Naive thymus-derived CD4-positive, alpha-beta T cell (primary cell): ENCODE data around the gene COP1. TPM values are rescaled to one million over a fixed set of nuclear protein-coding genes. Genes with fewer than 3 reads are reported as not detected.

Experiments
- ATAC-seq: fragments of 150-1000 bp; cut with Tn5 transposase; 2 replicates; pipeline ENCODE4 v1.10.0; 2021; ENCODE audit warnings: mild to moderate bottlenecking, moderate library complexity
- CTCF ChIA-PET: fragments of 350-600 bp; sonication (Branson Sonifier 250); formaldehyde crosslinking; loops from one replicate; lab custom pipeline; 2021; ENCODE audit warnings: antibody characterized with exemption; lab: Charles Lee
- POLR2A ChIA-PET: fragments of 350-600 bp; sonication (Branson Sonifier 250); formaldehyde crosslinking; loops from one replicate; lab custom pipeline; 2021; ENCODE audit warnings: antibody characterized with exemption, inconsistent platforms; lab: Charles Lee
- DNase-seq, 9 donors: peaks; one replicate each; pipeline versions ENCODE4 v3.0.0 to v3.0.0-alpha.2; 2020 to 2022; ENCODE audit warnings: mixed read lengths in 1 of 9
- H3K27ac ChIP-seq: one replicate; pipeline ENCODE4 v1.7.0; 2013; ENCODE audit warnings: mild to moderate bottlenecking, low read depth, low read length, moderate library complexity
- H3K27me3 ChIP-seq, 2 donors: one replicate each; pipeline ENCODE4 v1.7.0; 2013; ENCODE audit warnings: low read length in 2 of 2, mild to moderate bottlenecking in 2 of 2, moderate library complexity in 2 of 2; ENCODE audit not compliant: control insufficient read depth in 2 of 2, insufficient read depth in 2 of 2
- H3K36me3 ChIP-seq, 3 experiments: 1 replicate in 2 of 3; 2 replicates in 1 of 3; pipeline ENCODE4 v1.7.0; 2013; ENCODE audit warnings: low read length in 3 of 3, mild to moderate bottlenecking in 3 of 3, moderate library complexity in 1 of 3; ENCODE audit not compliant: insufficient read depth in 3 of 3, control insufficient read depth in 2 of 3
- H3K4me1 ChIP-seq, 2 donors: one replicate each; pipeline ENCODE4 v1.7.0; 2013; ENCODE audit warnings: low read length in 2 of 2, mild to moderate bottlenecking in 2 of 2, moderate library complexity in 1 of 2; ENCODE audit not compliant: control insufficient read depth in 2 of 2, insufficient read depth in 2 of 2
- H3K4me3 ChIP-seq: 2 replicates; pipeline ENCODE4 v1.7.0; 2013; ENCODE audit warnings: mild to moderate bottlenecking, low read length
- H3K9me3 ChIP-seq, 3 experiments: 1 replicate in 2 of 3; 2 replicates in 1 of 3; pipeline ENCODE4 v1.7.0; 2013; ENCODE audit warnings: low read length in 3 of 3; ENCODE audit not compliant: control insufficient read depth in 2 of 3
- H3K27ac Mint-ChIP-seq, 9 donors: one replicate each; pipeline ENCODE4 v1.8.0; 2020 to 2022; ENCODE audit warnings: mixed read lengths in 9 of 9, mild to moderate bottlenecking in 8 of 9, moderate library complexity in 5 of 9, inconsistent platforms in 2 of 9
- H3K27me3 Mint-ChIP-seq, 5 donors: one replicate each; pipeline ENCODE4 v1.8.0; 2021 to 2022; ENCODE audit warnings: mixed read lengths in 5 of 5, mild to moderate bottlenecking in 1 of 5
- H3K36me3 Mint-ChIP-seq, 5 donors: one replicate each; pipeline ENCODE4 v1.8.0; 2020 to 2022; ENCODE audit warnings: mixed read lengths in 5 of 5, mild to moderate bottlenecking in 3 of 5, inconsistent platforms in 1 of 5
- H3K4me1 Mint-ChIP-seq, 7 donors: one replicate each; pipeline ENCODE4 v1.8.0; 2020 to 2022; ENCODE audit warnings: mixed read lengths in 7 of 7, mild to moderate bottlenecking in 3 of 7, inconsistent platforms in 1 of 7
- H3K4me3 Mint-ChIP-seq, 10 donors: one replicate each; pipeline ENCODE4 v1.8.0; 2020 to 2022; ENCODE audit warnings: mild to moderate bottlenecking in 10 of 10, mixed read lengths in 10 of 10, moderate library complexity in 6 of 10, inconsistent platforms in 2 of 10
- H3K9me3 Mint-ChIP-seq, 11 donors: one replicate each; pipeline ENCODE4 v1.8.0; 2020 to 2022; ENCODE audit warnings: mixed read lengths in 11 of 11, mild to moderate bottlenecking in 4 of 11, inconsistent platforms in 1 of 11, moderate library complexity in 1 of 11
- intact Hi-C, 2 donors: fragments of 100-400 bp; cut with micrococcal nuclease; formaldehyde crosslinking; loops; one replicate each; pipeline ENCODE4 v1.15.1; 2023
- polyA plus RNA-seq, 2 donors: library from polyadenylated mRNA; unstranded; fragments of 300-500 nt; fragmentation: Illumina TruSeq; gene quantifications; one replicate each; pipeline ENCODE4 v1.2.3, GENCODE V29; 2021
- total RNA-seq, 6 experiments: library from RNA in 5 of 6; stranded (reverse) in 5 of 6; gene quantifications; 1 replicate in 5 of 6; 2 replicates in 1 of 6; pipeline ENCODE4 v1.2.3 and lab custom pipeline; 2021 to 2026

Gene COP1
- total and polyA plus RNA-seq, 7 experiments from 2014 or later, result 39.1 to 57.0 (median 43.9) TPM

DNA sequence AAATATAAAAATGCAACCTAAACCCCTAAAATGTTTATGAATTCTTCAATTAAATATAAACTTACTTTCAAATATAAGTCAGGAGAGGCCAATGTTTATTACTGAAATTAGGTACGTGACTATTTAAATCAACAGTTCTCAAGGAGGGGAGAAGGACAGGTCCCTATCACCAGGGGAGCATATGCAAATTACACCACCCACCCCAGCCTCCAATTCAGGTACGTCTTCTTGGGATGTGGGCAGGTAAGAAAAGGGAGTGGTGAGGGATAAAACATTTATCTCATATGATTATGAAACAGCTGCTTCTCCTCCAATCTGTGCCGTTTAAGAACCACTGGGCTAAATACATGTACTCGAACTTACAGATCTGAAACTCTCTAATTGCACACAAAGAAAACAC lies 3.4 kb downstream of the COP1 start:
- no peak for DNase-seq
- Mint-ChIP-seq H3K4me1 (peaks cover 32 to 86% (median 75%) of the 10 kb centered on the region in 7 donors), H3K27ac (no peak overlapping the region), H3K9me3 (peaks cover 0 to 4% (median 0%) of the 10 kb centered on the region in 11 donors), H3K27me3 (peaks cover 0 to 3% (median 0%) of the 10 kb centered on the region in 5 donors), H3K4me3 (peak overlapping the region in 8 of 10 donors; percentile 7 to 96 (median 44)), H3K36me3 (peaks cover 0 to 23% (median under 1%) of the 10 kb centered on the region in 5 donors)
- no peak overlapping the region for H3K4me3 ChIP-seq
- POLR2A ChIA-PET, result no interaction called here
- CTCF ChIA-PET, result no interaction called here
- peaks cover 16 to 24% of the 10 kb centered on the region in 2 donors for H3K4me1 ChIP-seq
- ATAC-seq, result no peak
- no peaks in the 10 kb centered on the region for H3K36me3 ChIP-seq
- no peaks in the 10 kb centered on the region for H3K27me3 ChIP-seq
- intact Hi-C loops, result loop anchor here in 1 of 2 donors (2.0 kb wide), 1 partner anchor 13 kb away; no protein-coding TSS in a partner anchor
- no peak overlapping the region for H3K27ac ChIP-seq
- no peaks in the 10 kb centered on the region for H3K9me3 ChIP-seq

- no peak for ATAC-seq
- Mint-ChIP-seq H3K4me3 (peak overlapping the region in 7 of 10 donors; percentile 16 to 59 (median 46)), H3K9me3 (peaks cover 0 to 2% (median 0%) of the 10 kb centered on the region in 11 donors), H3K36me3 (peaks cover 0 to 27% (median 9%) of the 10 kb centered on the region in 5 donors), H3K27me3 (no peaks in the 10 kb centered on the region), H3K27ac (no peak overlapping the region), H3K4me1 (peaks cover 40 to 93% (median 84%) of the 10 kb centered on the region in 7 donors)
- no peaks in the 10 kb centered on the region for H3K9me3 ChIP-seq
- ChIA-PET POLR2A (no interaction called here), CTCF (no interaction called here)
- intact Hi-C loops, result no loop called here
- no peak overlapping the region for H3K4me3 ChIP-seq
- DNase-seq, result no peak
- H3K36me3 ChIP-seq, result no peaks in the 10 kb centered on the region
- H3K27me3 ChIP-seq, result no peaks in the 10 kb centered on the region
- H3K4me1 ChIP-seq, result peaks cover 16 to 19% of the 10 kb centered on the region in 2 donors
- no peak overlapping the region for H3K27ac ChIP-seq
These were observed 5.5 kb downstream of the COP1 start for GRCh38 chr1:176201568-176201967.

- H3K4me1 Mint-ChIP-seq, result peaks cover 40 to 94% (median 87%) of the 10 kb centered on the region in 7 donors
- Histone ChIP-seq H3K27ac (no peak overlapping the region), H3K9me3 (no peaks in the 10 kb centered on the region), H3K27me3 (no peaks in the 10 kb centered on the region), H3K36me3 (no peaks in the 10 kb centered on the region), H3K4me3 (no peak overlapping the region), H3K4me1 (peaks cover 5 to 11% of the 10 kb centered on the region in 2 donors)
- H3K9me3 Mint-ChIP-seq, result no peaks in the 10 kb centered on the region
- H3K27me3 Mint-ChIP-seq, result no peaks in the 10 kb centered on the region
- CTCF ChIA-PET, result interaction anchor here (0.6 kb wide), 1 partner anchor 261 kb away, joined by 3 read pairs; no protein-coding TSS in a partner anchor
- DNase-seq (no peak), ATAC-seq (no peak)
- intact Hi-C loops, result loop anchor here in 1 of 2 donors (2.0 kb wide), 1 partner anchor 15 kb away; no protein-coding TSS in a partner anchor
- peaks cover 0 to 22% (median 11%) of the 10 kb centered on the region in 5 donors for H3K36me3 Mint-ChIP-seq
- POLR2A ChIA-PET, result interaction anchor here (0.5 kb wide), 1 partner anchor 119 kb away, joined by 3 read pairs; no protein-coding TSS in a partner anchor
- peak overlapping the region in 1 of 9 donors; percentile 9 for H3K27ac Mint-ChIP-seq
- peak overlapping the region in 4 of 10 donors; percentile 5 to 56 (median 38) for H3K4me3 Mint-ChIP-seq
These were observed 7.4 kb downstream of the COP1 start for GRCh38 chr1:176199707-176200106.

DNA sequence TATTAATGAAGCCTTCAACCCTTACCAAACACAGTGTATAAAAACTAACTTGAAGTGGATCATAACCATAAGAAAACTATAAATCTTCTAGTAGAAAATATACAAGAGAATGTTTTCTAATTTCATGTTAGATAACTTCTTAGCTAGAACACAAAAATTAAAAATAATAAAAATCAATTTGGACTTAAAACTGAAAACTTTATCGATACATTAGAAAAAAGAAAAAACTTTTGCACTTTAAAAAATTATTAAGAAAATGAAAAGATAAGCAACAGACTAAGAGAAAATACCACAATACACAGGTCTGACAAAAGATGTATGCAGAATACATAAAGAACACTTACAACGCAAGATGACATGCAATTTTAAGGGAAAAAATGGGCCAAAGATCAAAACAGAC lies 8.7 kb downstream of the COP1 start:
- H3K36me3 Mint-ChIP-seq, result peaks cover 0 to 22% (median 13%) of the 10 kb centered on the region in 5 donors
- no peaks in the 10 kb centered on the region for H3K27me3 ChIP-seq
- peaks cover 4 to 6% of the 10 kb centered on the region in 2 donors for H3K4me1 ChIP-seq
- H3K4me3 ChIP-seq, result no peak overlapping the region
- CTCF ChIA-PET, result no interaction called here
- no peaks in the 10 kb centered on the region for H3K27me3 Mint-ChIP-seq
- no peaks in the 10 kb centered on the region for H3K9me3 ChIP-seq
- DNase-seq, result no peak
- H3K27ac Mint-ChIP-seq, result peak overlapping the region in 1 of 9 donors; percentile 38
- peaks cover 44 to 94% (median 87%) of the 10 kb centered on the region in 7 donors for H3K4me1 Mint-ChIP-seq
- H3K27ac ChIP-seq, result no peak overlapping the region
- intact Hi-C loops, result loop anchor here in 1 of 2 donors (2.0 kb wide), 1 partner anchor 14 kb away; no protein-coding TSS in a partner anchor
- peaks cover 0 to 5% (median 0%) of the 10 kb centered on the region in 11 donors for H3K9me3 Mint-ChIP-seq
- no peak for ATAC-seq
- H3K4me3 Mint-ChIP-seq, result peak overlapping the region in 6 of 10 donors; percentile 16 to 56 (median 27)
- no peaks in the 10 kb centered on the region for H3K36me3 ChIP-seq
- POLR2A ChIA-PET, result no interaction called here

DNA sequence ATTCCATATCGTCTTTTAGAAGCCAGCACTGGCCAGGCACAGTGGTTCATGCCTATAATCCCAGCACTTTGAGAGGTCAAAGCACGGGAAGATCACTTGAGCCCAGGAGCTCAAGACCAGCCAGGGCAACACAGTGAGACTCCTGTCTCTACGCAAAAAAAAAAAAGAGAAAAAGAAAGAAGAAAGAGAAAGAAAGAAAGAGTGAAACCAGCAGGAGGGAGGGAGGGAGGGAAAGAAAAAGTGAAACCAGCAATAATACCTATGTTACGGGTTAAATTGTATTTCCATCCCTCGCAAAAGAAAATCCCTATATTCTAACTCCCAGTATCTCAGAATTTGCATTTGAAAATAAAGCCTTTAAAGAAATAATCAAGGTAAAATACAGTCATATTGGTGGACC lies 10.4 kb downstream of the COP1 start:
- Mint-ChIP-seq H3K9me3 (peaks cover 0 to 5% (median 0%) of the 10 kb centered on the region in 11 donors), H3K36me3 (peaks cover 0 to 28% (median 17%) of the 10 kb centered on the region in 5 donors), H3K4me1 (peaks cover 50 to 96% (median 93%) of the 10 kb centered on the region in 7 donors), H3K27me3 (no peaks in the 10 kb centered on the region), H3K27ac (peak overlapping the region in 3 of 9 donors; percentile 18 to 59 (median 50)), H3K4me3 (peak overlapping the region; percentile 18 to 71 (median 57))
- Histone ChIP-seq H3K27me3 (no peaks in the 10 kb centered on the region), H3K4me1 (peaks cover 12 to 13% of the 10 kb centered on the region in 2 donors), H3K4me3 (no peak overlapping the region), H3K36me3 (no peaks in the 10 kb centered on the region), H3K9me3 (no peaks in the 10 kb centered on the region), H3K27ac (no peak overlapping the region)
- DNase-seq (no peak), ATAC-seq (no peak)
- intact Hi-C loops, result loop anchor here in 1 of 2 donors (1.0 kb wide), 1 partner anchor 9 kb away; no protein-coding TSS in a partner anchor
- POLR2A ChIA-PET, result no interaction called here
- CTCF ChIA-PET, result no interaction called here

DNA sequence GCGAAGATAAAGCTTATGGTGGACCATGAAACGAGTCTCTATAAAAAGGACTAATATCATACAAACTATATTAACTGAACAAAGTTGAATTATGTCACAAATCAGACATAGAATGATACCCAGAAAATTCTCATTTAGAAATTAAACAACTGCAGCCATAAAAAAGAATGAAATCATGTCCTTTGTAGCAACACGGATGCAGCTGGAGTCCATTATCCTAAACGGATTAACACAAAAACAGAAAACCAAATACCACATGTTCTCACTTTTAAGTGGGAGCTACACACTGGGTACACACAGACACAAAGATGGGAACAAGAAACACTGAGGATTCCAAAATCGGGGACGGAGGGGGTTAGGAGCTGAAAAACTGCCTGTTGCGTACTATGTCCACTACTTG lies 11.5 kb downstream of the COP1 start:
- peaks cover 44 to 96% (median 93%) of the 10 kb centered on the region in 7 donors for H3K4me1 Mint-ChIP-seq
- DNase-seq (no peak), ATAC-seq (no peak)
- peak overlapping the region in 5 of 10 donors; percentile 0 to 56 (median 23) for H3K4me3 Mint-ChIP-seq
- no peak overlapping the region for H3K4me3 ChIP-seq
- no peaks in the 10 kb centered on the region for H3K9me3 ChIP-seq
- H3K27ac Mint-ChIP-seq, result peak overlapping the region in 2 of 9 donors; percentile 23 to 65
- ChIA-PET CTCF (no interaction called here), POLR2A (no interaction called here)
- H3K36me3 ChIP-seq, result no peaks in the 10 kb centered on the region
- no peak overlapping the region for H3K27ac ChIP-seq
- intact Hi-C loops, result no loop called here
- no peaks in the 10 kb centered on the region for H3K27me3 Mint-ChIP-seq
- H3K9me3 Mint-ChIP-seq, result peaks cover 0 to 5% (median 0%) of the 10 kb centered on the region in 11 donors
- H3K4me1 ChIP-seq, result peaks cover 12 to 13% of the 10 kb centered on the region in 2 donors
- peaks cover 0 to 25% (median 22%) of the 10 kb centered on the region in 5 donors for H3K36me3 Mint-ChIP-seq
- no peaks in the 10 kb centered on the region for H3K27me3 ChIP-seq
